HG02588 (cell line): ENCODE results near the gene PDE8A.

Source experiments
- ATAC-seq: cut with Tn5 transposase; IDR thresholded peaks from one replicate; pipeline ENCODE4 v1.9.1; 2021; ENCODE audit warnings: mild to moderate bottlenecking, moderate library complexity; ENCODE audit not compliant: unreplicated experiment

The PDE8A gene

DNA sequence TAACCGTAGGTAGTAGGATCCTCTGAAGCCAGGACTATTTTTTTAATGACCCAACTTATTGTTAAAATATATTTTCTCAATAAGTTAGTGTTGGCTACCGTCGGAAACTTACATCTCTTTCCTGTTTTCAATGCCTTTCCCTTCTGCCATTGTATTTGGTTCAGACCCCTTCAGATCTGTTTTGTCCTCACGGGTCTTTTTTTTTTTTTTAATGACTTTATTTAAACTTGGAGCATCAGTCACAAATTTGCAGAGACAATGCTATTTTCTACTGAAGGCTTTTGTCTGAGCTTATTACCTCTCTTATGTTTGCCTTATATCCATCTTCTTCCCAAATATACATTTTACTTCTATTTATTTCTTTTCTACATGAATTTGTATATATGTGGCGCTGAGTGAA lies 47.6 kb downstream of the PDE8A start:
- no peak for ATAC-seq

DNA sequence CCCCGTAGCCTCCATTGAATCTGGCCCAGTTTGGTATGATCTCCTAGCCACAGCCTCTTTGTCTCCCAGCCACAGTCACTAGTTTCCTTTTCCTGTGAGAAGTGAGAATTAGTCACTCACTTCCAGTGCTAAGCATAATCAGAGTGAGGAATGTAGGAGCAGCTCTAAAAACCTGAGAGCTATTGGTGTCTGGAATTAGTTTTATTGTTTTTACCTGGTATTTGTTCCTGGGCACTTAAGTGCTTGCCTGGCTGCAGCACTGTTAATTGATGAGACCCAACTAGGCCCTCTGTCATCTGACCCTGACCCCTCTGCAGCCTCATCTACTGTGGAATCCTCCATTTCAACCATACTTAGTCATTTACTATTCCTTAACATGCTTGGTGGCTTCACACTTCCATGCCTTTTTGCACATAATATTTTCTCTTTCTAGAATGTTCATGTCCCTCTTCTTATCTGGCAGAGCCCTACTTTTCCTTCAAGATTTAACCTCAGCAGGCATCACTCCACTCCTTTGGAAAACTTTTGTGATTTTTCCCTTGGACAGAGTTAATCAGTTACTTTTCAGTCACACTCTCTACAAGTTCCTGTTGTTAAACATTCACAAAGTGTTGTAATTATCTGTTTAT lies 48.8 kb downstream of the PDE8A start:
- no peak for ATAC-seq

DNA sequence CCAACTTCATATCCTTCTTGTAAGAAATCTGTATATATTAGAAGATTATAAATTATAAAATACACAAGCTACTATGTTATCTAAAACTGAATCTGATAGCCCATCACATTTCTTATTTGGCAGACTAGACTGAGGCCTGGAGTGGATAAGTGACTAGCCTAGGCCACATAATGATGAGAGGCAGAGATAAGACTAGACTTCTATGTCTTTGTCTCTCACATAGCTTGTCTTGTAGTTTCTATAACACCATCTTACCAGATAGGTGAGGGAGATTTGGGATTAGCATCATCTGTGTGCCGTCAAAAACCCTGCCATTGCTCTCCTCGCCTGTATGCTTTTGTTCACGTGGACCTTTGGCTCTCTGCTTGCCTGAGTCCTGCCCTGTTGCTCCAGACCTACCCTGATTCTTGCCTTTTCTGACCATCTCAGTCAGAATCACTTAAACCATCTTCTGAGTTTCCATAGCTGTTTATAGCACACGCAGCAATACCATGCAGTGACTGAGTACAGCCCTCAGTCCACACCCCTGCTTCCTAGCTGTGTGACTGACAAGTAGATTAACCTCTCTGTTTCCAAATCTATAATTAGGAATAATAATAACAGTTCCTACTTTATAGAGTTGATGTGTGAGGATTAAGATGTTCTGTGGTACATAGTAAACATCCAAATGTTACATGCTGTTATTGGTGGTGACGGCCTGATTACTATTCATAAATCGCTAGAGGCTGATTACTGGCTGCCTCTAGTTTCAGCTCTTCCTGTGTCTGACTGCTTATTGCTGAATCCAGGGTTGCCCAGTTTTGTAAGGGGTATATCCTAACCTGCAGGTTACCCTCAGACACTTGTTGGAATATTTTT lies 49.7 kb downstream of the PDE8A start:
- no peak for ATAC-seq

DNA sequence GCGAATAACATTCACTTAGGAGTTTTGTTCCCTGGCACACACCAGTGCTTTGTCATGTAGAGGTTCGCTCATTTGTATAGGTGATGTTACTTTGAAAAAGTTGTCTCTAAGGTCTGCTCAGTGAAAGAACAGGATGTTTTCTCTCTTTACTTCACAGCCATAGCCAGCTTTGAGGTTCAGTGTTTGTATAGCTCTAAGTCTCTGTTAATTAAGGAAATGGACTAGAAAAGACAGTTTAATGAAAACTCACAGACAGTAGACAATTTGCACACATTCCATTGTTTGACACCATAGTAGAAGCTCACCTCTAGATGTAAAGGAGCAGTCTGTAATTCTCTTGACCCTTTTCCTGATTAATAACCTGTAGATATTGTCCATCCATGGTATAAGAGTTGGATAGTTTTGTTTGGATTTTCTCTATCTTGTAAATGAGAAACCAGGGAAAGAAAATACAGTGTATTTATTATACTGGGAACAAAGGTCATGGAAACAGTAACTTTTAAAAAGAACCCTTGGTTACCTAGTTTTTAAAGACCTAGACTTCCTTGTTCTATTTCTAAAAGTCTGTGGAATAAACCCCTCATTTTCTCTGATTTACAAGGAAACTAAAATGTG lies 50.4 kb downstream of the PDE8A start:
- no peak for ATAC-seq

DNA sequence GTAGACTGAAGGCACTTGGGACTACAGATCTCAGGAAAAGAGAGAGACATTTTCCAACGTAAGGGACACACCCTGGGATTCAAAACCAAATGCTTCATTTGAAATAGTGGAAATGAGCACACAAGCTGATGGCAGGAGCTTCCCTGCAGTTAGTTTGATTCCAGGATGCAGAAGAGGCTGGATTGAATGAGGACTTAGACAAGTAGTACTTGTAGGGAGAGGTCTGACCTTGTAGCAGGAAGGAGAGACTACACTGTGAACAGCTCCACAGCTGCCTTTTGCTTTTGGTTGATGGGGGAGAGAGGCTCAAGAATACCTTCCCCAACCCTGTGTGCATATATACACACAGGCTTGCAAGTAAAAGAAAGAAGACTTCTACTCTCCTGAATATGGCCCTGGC lies 51.5 kb downstream of the PDE8A start:
- ATAC-seq = no peak

DNA sequence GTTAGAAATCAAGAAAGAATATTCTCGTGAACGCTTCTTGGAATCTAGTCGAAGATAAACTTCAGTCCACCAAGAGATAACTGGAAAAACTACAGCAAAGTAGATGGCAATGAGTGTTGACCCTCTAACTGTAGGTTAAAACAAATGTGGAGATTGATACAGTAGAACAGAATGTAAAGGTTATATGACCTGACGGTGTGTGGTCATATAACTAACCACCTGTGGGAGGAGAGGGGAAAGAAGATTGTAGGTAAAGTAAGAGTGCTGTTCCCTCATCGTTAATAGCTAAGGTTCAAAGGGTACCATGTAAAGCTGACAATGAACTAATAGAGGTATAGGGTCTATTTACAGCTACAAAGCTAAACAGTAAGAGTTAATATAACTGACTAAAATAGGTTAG lies 52.6 kb downstream of the PDE8A start:
- ATAC-seq = no peak

DNA sequence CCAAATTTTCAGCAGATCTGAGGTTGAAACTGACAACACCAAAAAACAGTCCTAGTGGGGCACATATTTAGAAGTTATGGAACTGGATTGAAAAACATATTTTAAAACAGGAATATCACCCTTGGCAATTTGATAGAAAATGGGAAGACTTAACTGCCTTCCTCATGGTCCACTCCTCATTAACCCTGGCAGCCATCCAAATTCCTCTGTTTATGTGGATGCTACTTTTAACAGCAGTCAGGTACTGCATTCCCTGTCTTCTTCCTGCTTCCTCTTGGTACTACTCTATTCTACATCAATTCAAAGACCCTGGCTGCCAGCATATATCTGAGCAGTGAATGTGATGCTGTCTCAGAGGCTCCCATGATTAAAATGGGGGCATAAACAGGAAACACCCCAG lies 54.3 kb downstream of the PDE8A start:
- ATAC-seq = no peak

DNA sequence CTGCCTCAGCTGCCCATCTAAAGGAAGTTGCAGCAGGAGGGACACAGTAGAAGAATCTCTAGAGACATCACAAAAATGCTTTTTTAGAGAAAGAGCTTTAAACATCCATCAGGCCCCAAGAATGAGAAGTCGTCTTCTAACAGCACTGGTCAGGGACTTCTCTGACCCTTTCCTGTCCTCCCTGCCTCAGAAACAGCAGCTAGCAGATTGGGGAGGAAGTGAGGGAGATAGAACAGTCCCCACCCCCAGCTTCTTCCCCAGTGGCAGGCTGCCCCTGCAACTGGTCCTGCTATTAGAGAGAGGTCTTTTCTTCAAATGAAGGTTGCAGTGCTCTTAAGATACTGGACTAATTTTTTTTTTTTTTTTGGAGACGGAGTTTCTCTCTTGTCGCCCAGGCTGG lies 55.1 kb downstream of the PDE8A start:
- no peak for ATAC-seq

DNA sequence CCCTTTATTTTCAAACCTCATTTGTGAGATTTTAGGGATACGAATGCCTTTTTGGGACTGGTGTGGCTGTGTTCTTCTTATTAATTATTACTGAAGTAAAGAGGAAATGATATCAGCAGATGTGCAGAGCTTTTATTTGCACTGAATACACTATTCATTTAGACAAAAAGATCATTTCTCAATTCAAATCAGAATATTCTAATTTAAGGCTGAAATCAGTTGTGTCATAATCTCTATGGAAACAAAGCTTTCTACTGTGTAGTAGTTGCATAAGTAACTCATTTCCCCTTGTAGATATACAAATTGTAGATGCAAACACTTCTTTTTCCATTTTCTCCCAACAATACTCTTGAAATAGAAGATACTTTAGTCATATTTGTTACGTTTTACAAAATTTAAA lies 56.0 kb downstream of the PDE8A start:
- ATAC-seq = no peak

DNA sequence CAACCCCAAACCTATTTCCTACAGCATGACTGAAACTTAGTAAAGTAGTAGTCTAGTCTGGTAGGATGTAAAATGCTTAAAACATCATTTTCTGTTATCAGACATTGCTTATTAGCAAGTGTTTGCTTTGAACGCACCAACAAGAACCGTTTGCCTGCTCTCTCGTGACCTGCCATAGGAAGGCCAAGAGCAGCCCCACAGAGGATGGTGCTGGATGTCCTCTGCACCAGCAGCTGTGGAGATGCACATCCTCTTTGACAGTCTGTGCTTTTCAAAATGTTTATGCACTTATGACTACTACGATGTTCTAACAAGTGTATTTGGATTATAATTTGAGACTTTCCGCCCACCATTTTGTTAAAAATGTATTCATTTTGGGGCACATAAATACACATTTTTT lies 59.6 kb downstream of the PDE8A start:
- ATAC-seq = no peak

DNA sequence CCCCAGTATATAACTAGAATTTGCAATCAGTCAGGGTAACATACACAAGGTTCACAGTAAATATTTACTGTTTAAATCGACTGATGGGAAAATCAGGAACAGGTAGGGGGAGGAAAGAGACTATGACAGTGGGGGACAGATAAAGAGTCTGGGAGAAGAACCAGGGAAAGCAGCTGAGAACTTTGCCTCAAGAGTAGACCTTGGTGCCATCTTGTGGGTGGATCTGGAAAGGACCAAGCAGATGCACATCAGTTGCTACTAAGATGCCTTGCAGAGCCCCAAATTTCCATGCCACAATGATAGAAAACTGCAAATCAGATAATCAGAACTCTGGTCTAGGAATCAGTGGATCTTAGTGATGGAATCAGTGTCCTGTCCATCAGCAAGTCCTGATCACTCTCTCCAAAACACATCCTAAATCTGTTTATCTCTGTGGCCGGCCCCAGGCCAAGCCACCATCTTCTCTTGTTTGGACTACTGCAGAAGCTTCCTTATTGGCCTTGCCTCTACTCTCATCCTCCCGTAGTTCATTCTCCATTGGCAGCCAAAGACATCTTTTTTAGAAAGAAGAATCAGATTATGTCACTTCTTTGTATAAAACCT lies 62.7 kb downstream of the PDE8A start:
- no peak for ATAC-seq

DNA sequence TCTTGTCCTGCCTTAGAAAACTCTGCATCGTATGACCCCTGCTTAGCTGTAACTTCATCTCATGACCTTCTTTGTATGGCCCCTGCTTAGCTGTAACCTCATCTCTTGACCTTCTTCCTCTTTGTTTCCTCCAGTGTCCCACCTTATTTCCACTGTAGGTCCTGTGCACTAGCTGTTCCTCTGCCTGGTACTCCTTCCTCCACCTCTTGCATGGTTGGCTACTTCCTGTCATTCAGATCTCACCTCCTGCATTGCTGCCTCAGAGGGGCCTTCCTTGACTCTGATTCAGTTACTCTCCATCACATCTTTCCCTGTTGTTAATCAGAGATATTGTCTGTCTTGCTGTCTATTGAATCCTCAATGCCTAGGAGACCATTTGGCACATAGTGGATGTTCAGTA lies 63.2 kb downstream of the PDE8A start:
- ATAC-seq = no peak

DNA sequence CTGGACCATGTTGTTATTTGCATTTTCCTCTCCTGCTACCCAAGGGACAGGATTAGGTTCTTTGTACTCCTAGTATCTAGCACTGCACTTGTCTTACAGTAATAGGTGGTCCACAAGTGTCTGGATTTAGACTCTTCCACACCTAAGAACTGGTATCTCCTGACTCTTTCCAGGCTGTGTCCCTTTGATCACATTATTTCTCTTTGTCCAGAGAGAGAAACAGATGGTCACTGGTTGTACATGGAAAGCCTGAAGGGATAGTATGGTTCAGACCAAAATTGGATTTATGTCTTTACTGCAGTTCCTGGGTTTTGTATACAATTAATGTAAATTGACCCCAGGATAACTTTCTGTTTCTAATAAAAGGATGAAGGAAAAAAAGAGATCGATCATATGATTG lies 64.0 kb downstream of the PDE8A start:
- no peak for ATAC-seq

DNA sequence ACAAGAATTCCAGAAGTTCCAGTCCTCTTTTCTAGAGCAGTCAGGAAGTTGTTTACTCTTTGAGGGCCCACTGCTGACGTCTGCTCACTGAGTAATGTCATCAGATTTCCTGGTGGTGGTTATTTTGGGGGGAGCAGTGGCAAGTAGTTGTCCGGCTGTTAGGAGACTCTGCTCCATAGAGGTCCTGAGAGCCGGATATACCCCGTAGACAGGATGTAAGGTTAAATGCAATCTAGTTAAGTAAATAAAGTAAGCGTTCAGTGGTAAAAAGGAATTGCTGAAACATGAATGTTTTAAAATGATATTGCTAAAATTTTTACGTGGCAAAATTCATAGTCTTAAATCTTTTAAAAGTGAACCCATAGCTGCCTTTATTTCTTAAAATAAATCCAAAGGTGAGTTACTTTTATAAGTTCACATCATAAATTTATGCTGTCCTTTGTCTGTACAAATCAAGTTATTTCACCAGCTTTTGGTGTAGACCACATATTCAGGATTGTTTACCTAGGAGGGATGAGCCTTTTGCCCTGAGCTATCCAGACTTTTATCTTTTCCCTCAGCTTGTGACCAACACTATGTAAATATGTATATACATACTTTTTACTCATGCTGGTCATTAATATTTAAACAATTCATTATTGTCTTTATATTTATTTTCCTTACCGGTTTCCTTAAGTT lies 65.8 kb downstream of the PDE8A start:
- no peak for ATAC-seq

DNA sequence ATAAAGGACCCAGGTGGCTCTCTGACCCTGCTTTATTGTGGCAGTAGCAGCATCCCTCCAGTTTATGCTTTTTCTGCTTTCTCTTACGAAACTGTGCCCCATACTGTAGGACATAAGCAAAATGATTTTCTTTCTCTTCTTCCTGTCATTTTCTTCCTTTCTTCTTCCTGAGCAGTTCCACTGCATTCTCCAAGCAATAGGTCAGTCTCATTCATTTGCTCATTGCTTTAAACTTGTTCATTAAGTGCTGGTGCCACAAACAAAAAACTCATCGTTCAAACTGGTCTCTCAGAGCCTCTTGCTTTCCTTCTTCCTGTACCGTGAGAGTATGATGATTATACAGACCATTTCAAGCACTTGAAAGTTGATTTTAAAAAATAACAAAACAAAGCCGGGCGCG lies 66.8 kb downstream of the PDE8A start:
- ATAC-seq = no peak

DNA sequence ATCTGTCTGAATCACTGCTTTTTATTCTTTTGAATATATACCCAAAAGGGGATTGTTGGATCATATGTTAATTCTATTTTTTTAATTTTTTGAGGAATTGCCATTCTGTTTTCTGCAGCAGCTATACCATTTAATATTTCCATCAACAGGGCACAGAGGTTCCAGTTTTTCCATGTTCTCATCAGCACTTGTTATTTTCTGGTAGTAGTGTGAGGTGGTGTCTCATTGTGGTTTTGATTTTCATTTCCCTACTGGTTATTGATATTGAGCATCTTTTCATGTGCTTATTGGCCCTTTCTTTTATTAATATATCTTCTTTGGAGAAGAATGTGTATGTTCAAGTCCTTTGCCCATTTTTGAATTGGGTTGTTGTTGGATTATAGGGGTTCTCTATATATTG lies 68.1 kb downstream of the PDE8A start:
- no peak for ATAC-seq

DNA sequence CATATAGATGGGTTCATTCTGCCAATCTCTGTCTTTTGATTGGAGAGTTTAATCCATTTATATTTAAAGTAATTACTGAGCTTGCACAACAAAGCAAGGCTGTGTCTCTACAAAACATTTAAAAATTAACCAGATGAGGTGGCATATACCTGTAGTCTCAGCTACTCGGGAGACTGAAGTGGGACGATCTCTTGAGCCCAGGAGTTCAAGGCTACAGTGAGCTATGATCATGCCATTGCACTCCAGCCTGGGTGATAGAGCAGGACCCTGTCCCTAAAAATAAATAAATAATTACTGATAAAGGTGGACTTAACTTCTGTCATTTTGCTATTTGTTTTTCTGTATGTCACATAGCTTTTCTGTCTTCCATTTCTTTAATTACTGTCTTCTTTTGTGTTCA lies 78.1 kb downstream of the PDE8A start:
- ATAC-seq = no peak

DNA sequence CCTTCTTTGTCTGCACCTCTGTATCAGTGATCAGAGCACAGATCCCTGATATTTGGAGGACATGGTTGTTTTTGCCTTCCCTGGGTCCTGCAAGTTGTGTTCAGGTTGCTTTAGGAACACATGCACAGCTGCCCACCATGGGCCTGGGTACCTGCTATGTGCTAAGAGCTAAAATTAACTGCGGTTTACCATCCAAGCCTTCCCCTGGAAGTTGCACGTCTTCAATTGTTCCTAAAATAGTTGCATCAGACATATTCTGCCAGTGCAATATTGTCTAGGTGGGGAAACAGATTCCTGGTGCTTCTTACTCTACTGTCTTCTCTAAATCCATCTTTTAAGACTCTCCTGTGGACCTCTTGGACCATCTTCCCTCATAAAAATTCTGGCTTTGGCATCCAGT lies 80.9 kb downstream of the PDE8A start:
- no peak for ATAC-seq

DNA sequence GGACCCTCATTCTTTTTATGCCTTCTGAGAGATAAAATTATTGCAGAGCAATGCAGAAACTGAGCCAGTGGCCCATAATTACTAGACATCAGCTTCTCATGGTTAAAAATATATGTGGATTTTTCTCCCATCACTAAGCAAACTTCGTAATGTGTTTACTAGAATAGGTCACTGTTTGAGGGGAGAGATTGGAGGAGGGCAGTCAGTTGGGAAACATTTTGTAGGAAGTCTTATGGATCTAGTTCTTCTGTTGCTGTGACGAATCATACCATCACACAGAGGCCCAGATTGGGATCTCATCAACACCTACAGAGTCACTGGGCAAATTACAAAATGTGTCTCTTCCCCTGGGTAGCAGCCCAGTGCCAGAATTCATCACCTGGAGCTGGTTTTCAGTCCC lies 81.4 kb downstream of the PDE8A start:
- no peak for ATAC-seq

DNA sequence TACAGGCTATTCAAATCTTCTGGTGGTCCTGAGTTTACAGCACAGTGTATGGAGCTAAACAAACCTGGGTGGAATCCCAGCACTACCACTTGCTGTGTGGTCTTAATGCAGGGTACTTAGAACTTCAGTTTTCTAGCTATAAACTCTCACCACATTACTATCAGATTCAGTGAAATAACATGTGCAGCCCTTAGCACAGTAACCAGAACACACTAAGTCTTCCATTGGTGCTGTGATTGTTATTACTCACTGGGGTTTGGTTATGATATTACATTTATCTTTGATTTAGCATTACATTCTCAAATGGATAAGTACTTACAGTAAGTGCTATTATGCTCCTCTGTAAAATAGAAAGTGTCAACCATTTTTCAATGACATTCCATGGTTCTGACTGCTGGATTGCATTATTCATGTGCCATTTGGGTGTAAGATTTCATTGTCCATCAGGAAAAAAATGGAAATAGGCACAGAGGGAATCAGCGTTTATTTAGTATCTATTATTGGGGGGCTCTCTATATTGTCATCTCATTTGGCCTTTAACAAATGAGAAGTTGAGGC lies 81.9 kb downstream of the PDE8A start:
- ATAC-seq = no peak

DNA sequence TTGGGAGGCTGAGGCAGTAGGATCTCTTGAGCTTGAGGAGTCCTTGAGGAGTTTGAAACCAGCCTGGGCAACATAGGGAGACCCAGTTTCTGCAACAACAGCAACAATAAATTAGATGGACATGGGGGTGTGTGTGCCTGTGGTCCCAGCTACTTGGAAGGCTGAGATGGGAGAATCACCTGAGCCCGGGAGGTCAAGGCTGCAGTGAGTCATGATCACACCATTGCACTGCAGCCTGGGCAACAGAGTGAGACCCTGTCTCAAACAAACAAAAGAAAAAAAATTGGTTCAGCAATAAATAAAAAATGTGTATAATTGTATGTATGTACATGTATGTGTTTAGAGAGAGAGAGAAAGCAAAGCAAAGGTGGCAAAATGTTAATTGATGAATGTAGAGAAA lies 83.1 kb downstream of the PDE8A start:
- no peak for ATAC-seq
